ENCODE results near the gene RAVER1.
A peak's percentile ranks its signal among the peaks of the same experiment; 100 is the strongest.
"Not testable (repeated sequence)": the region's sequence is repeated elsewhere in the genome, so short reads cannot be mapped to it uniquely, and the experiment has no call there.

Gene RAVER1

GRCh38 chr19:10290357-10290875 lies 42.9 kb downstream of the RAVER1 start:
- no peak for DNase-seq

GRCh38 chr19:10289836-10290356 lies 43.4 kb downstream of the RAVER1 start, which contains the start of gene ICAM5:
Gene ICAM5 (plus strand): TSS chr19:10289952. CDS start chr19:10290044, 92 bp downstream.
- peak; percentile 27 for DNase-seq

- DNase-seq = peak; percentile 62
These were observed 44.0 kb downstream of the RAVER1 start for GRCh38 chr19:10289167-10289835.

GRCh38 chr19:10288662-10289166 lies 44.6 kb downstream of the RAVER1 start:
- DNase-seq = peak; percentile 37

GRCh38 chr19:10286803-10287737 lies 46.3 kb downstream of the RAVER1 start, which contains the start of gene ICAM4:
Gene ICAM4 (plus strand): TSS chr19:10286955. CDS start chr19:10287013, 58 bp downstream.
- DNase-seq = peak; percentile 20

- DNase-seq = no peak
These were observed 47.9 kb downstream of the RAVER1 start for GRCh38 chr19:10285393-10285792.

- DNase-seq = no peak
These were observed 48.4 kb downstream of the RAVER1 start for GRCh38 chr19:10284960-10285278.

- no peak for DNase-seq
These were observed 49.0 kb downstream of the RAVER1 start for GRCh38 chr19:10284065-10284959.

GRCh38 chr19:10283301-10284064 lies 49.8 kb downstream of the RAVER1 start:
- DNase-seq = no peak

- not testable (repeated sequence) for DNase-seq
These were observed 51.3 kb downstream of the RAVER1 start for GRCh38 chr19:10282043-10282442.

- no peak for DNase-seq
These were observed 53.4 kb downstream of the RAVER1 start for GRCh38 chr19:10279737-10280442.

GRCh38 chr19:10278935-10279334 lies 54.4 kb downstream of the RAVER1 start:
- DNase-seq = no peak

GRCh38 chr19:10277795-10278589 lies 55.3 kb downstream of the RAVER1 start:
- DNase-seq = no peak

- no peak for DNase-seq
These were observed 58.7 kb downstream of the RAVER1 start for GRCh38 chr19:10274589-10274988.

GRCh38 chr19:10271543-10272086 lies 61.7 kb downstream of the RAVER1 start:
- DNase-seq = peak; percentile 13

GRCh38 chr19:10270616-10271394 lies 62.5 kb downstream of the RAVER1 start, which contains the start of gene ICAM1:
Gene ICAM1 (plus strand): TSS chr19:10271120. CDS start chr19:10271160, 40 bp downstream.
- peak; percentile 38 for DNase-seq

GRCh38 chr19:10270180-10270615 lies 63.1 kb downstream of the RAVER1 start:
- DNase-seq = no peak

Measured in retina (tissue), 1 donor.